Suprapubic skin (tissue), 4 donors: Measurements from ENCODE around the gene DCP1A. TPM values are rescaled to one million over a fixed set of nuclear protein-coding genes. Genes with fewer than 3 reads are reported as not detected.
A peak's percentile ranks its signal among the peaks of the same experiment; 100 is the strongest.
"Not testable (repeated sequence)": the region's sequence is repeated elsewhere in the genome, so short reads cannot be mapped to it uniquely, and the experiment has no call there.

Source experiments
- DNase-seq, 2 donors: peaks; one replicate each; pipeline ENCODE4 v3.0.0-alpha.2; 2019; ENCODE audit warnings: low spot score in 2 of 2
- H3K27ac ChIP-seq: fragments of 200-600 bp; sonication (generic); one replicate; pipeline ENCODE4 v1.5.1; 2019
- H3K27me3 ChIP-seq: fragments of 200-600 bp; sonication (generic); one replicate; pipeline ENCODE4 v1.5.1; 2019
- H3K36me3 ChIP-seq: fragments of 200-600 bp; sonication (generic); one replicate; pipeline ENCODE4 v1.5.1; 2019
- H3K4me1 ChIP-seq: fragments of 200-600 bp; sonication (generic); one replicate; pipeline ENCODE4 v1.5.1; 2019
- H3K4me3 ChIP-seq: fragments of 200-600 bp; sonication (generic); one replicate; pipeline ENCODE4 v1.5.1; 2019; ENCODE audit warnings: mild to moderate bottlenecking
- H3K9me3 ChIP-seq: fragments of 200-600 bp; sonication (generic); one replicate; pipeline ENCODE4 v1.5.1; 2019
- CTCF ChIP-seq, 2 donors: fragments of 200-600 bp in 1 of 2; fragments of 450-650 bp in 1 of 2; sonication (generic) in 1 of 2; IDR thresholded peaks; one replicate each; pipeline ENCODE4 v1.5.1; 2016 to 2019; ENCODE audit warnings: antibody characterized with exemption in 2 of 2, mild to moderate bottlenecking in 1 of 2, moderate library complexity in 1 of 2
- EP300 ChIP-seq: sonication (generic); formaldehyde crosslinking; IDR thresholded peaks from one replicate; pipeline ENCODE4 v1.6.1; 2017; ENCODE audit warnings: antibody characterized with exemption
- POLR2A ChIP-seq, 2 donors: fragments of 450-650 bp; IDR thresholded peaks; one replicate each; pipeline ENCODE4 v1.6.1; 2017; ENCODE audit warnings: antibody characterized with exemption in 2 of 2, mild to moderate bottlenecking in 2 of 2, moderate library complexity in 2 of 2
- POLR2AphosphoS5 ChIP-seq, 3 donors: sonication (generic); formaldehyde crosslinking; IDR thresholded peaks; one replicate each; pipeline ENCODE4 v1.6.1; 2017; ENCODE audit warnings: antibody characterized with exemption in 3 of 3
- WGBS: methylation state at CpG from one replicate; pipeline ENCODE4 v1.1.5; 2018; 5-methylcytosine and 5-hydroxymethylcytosine counted together
- total RNA-seq, 4 donors: library from RNA; depleted of rRNA; stranded (reverse); fragments of >200 nt; gene quantifications; one replicate each; pipeline ENCODE4 v1.1.0, GENCODE V29; 2016

DCP1A gene
- total RNA-seq, 4 donors from 2014 or later = 18.0 to 30.1 (median 22.8) TPM

- Histone ChIP-seq H3K9me3 (no peaks in the 10 kb centered on the region), H3K27me3 (no peaks in the 10 kb centered on the region), H3K4me3 (no peak overlapping the region), H3K4me1 (peaks cover 15% of the 10 kb centered on the region), H3K27ac (peak overlapping the region; percentile 57), H3K36me3 (no peaks in the 10 kb centered on the region)
- TF ChIP-seq POLR2A (IDR thresholded peaks at IDR 0.05) = no peak
- no peak for TF ChIP-seq CTCF (IDR thresholded peaks at IDR 0.05)
- TF ChIP-seq POLR2AphosphoS5 (IDR thresholded peaks at IDR 0.05) = peak; percentile 31 to 81 (median 70)
- DNase-seq = peak; percentile 79 to 86
- 25% methylated on average over 12 of the region's 12 CpGs for WGBS
These were observed 77.2 kb downstream of the DCP1A start for GRCh38 chr3:53269888-53270880.

GRCh38 chr3:53269193-53269592, 78.2 kb downstream of the DCP1A start:
- H3K27me3 ChIP-seq, H3K36me3 ChIP-seq, H3K4me3 ChIP-seq, H3K27ac ChIP-seq, DNase-seq, H3K9me3 ChIP-seq: not testable (repeated sequence)
- peaks cover 15% of the 10 kb centered on the region for H3K4me1 ChIP-seq
- WGBS = 94% methylated on average over 11 of the region's 11 CpGs

- Histone ChIP-seq H3K4me3 (no peak overlapping the region), H3K4me1 (peaks cover 15% of the 10 kb centered on the region), H3K36me3 (no peaks in the 10 kb centered on the region), H3K27me3 (no peaks in the 10 kb centered on the region), H3K27ac (no peak overlapping the region), H3K9me3 (no peaks in the 10 kb centered on the region)
- no peak for DNase-seq
- no peak for TF ChIP-seq POLR2A (IDR thresholded peaks at IDR 0.05)
These were observed 79.6 kb downstream of the DCP1A start for GRCh38 chr3:53267766-53268165.

- WGBS = 51% methylated on average over 3 of the region's 3 CpGs
- Histone ChIP-seq H3K27ac (no peak overlapping the region), H3K4me1 (peaks cover 7% of the 10 kb centered on the region), H3K36me3 (no peaks in the 10 kb centered on the region), H3K4me3 (no peak overlapping the region), H3K27me3 (no peaks in the 10 kb centered on the region), H3K9me3 (no peaks in the 10 kb centered on the region)
- DNase-seq = no peak
- no peak for TF ChIP-seq POLR2AphosphoS5 (IDR thresholded peaks at IDR 0.05)
- no peak for TF ChIP-seq POLR2A (IDR thresholded peaks at IDR 0.05)
- TF ChIP-seq EP300 = no peak
- TF ChIP-seq CTCF (IDR thresholded peaks at IDR 0.05) = no peak
These were observed 82.6 kb downstream of the DCP1A start for GRCh38 chr3:53264718-53265117.

GRCh38 chr3:53263907-53264306, 83.4 kb downstream of the DCP1A start:
- H3K4me1 ChIP-seq = no peaks in the 10 kb centered on the region
- WGBS = 88% methylated on average over 4 of the region's 4 CpGs
- H3K9me3 ChIP-seq = no peaks in the 10 kb centered on the region

More at GRCh38 chr3:53263907-53264306, 83.4 kb downstream of the DCP1A start:
- no peaks in the 10 kb centered on the region for H3K27me3 ChIP-seq
- H3K27ac ChIP-seq = no peak overlapping the region
- H3K4me3 ChIP-seq = no peak overlapping the region
- H3K36me3 ChIP-seq = no peaks in the 10 kb centered on the region
- DNase-seq = no peak
- TF ChIP-seq POLR2A (IDR thresholded peaks at IDR 0.05) = no peak
- TF ChIP-seq EP300 = no peak
- no peak for TF ChIP-seq CTCF (IDR thresholded peaks at IDR 0.05)
- TF ChIP-seq POLR2AphosphoS5 (IDR thresholded peaks at IDR 0.05) = no peak
